ENCODE measurements around the gene TRPM3. TPM values are rescaled to one million over a fixed set of nuclear protein-coding genes. Genes with fewer than 3 reads are reported as not detected.

Gene TRPM3
- total and polyA plus RNA-seq, 7 experiments from 2014 or later: not detected

DNA sequence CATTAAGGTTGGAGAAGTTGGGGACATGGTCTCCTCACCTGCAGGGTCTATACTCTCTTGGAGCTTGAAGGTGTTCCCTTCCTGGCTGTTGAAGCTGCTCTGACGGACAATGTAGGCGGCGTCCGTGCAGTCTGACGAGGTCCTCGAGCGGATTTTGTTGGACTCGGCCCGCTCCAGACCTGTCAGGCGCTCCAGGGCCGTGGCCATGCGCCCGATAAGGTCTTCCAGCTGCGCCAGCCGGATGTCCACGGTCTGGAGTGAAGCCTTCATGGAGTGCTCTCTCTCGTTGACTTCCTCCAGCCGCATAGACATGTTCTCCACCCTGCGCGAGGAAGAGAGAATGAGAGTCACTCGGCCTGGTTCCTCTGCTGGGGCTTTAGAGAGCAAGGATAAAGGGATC lies 584.3 kb downstream of the TRPM3 start:
- peaks cover 0 to 9% of the 10 kb centered on the region in 2 donors for H3K4me1 ChIP-seq (ENCODE audit: control insufficient read depth in 2 of 2, insufficient read depth in 2 of 2, low read length in 2 of 2)
- ChIA-PET POLR2A (no interaction called here), CTCF (no interaction called here)
- ATAC-seq (no peak), DNase-seq (no peak)
- H3K27me3 ChIP-seq (ENCODE audit: control insufficient read depth in 2 of 2, insufficient read depth in 2 of 2, low read length in 2 of 2): no peaks in the 10 kb centered on the region
- no peaks in the 10 kb centered on the region for H3K36me3 ChIP-seq (ENCODE audit: control insufficient read depth in 2 of 3, insufficient read depth in 3 of 3, low read length in 3 of 3)
- peaks cover 0 to 3% (median 0%) of the 10 kb centered on the region in 5 donors for H3K36me3 Mint-ChIP-seq
- H3K4me3 Mint-ChIP-seq: no peak overlapping the region
- no peaks in the 10 kb centered on the region for H3K9me3 ChIP-seq (ENCODE audit: control insufficient read depth in 2 of 3, low read length in 3 of 3)
- no peak overlapping the region for H3K27ac Mint-ChIP-seq
- no peak overlapping the region for H3K27ac ChIP-seq (ENCODE audit: low read depth, low read length)
- no peaks in the 10 kb centered on the region for H3K27me3 Mint-ChIP-seq
- no peak overlapping the region for H3K4me3 ChIP-seq (ENCODE audit: low read length)
- intact Hi-C loops (cut with micrococcal nuclease): no loop called here
- H3K4me1 Mint-ChIP-seq: peaks cover 9 to 15% (median 12%) of the 10 kb centered on the region in 7 donors
- peaks cover 0 to 3% (median 0%) of the 10 kb centered on the region in 11 donors for H3K9me3 Mint-ChIP-seq

DNA sequence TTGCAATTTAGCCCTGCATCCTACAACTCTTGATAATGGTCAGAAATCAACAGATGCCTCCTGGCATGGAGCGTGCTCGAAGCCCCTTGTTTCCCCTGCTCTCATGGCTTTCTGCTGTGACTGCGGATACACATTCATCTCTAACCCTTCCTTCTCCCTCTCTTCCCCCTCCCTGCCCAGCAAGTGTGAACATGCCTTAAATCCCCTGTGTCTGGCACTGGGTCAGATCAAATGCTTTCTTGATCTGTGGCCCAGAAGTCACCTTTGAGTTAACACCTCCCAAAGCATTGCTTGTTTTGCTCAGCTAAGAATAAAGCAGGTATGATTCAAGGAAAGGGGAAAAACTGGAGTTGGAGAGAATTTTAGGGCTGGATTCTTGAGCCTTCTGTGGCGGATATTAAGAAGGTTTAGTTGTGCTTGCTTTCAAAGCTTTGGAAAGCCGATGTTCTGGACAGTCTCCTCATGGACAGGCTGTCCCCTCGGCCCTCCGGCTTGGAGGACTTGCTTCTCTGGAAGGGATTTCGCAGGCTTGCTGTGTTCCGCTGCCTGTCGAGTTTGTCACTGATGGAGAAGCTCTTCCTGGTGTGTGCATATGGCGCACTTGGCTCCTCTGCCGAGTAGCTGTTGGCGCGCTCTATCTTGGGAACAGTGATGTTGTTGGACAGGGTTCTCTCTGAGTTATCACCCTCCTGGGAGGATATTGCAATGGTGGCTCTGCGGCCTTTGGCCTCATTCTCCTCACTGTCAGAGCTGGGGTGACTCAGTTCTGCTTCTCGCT lies 585.7 kb downstream of the TRPM3 start:
- H3K4me3 Mint-ChIP-seq: no peak overlapping the region
- H3K27ac ChIP-seq (ENCODE audit: low read depth, low read length): no peak overlapping the region
- H3K27me3 ChIP-seq (ENCODE audit: control insufficient read depth in 2 of 2, insufficient read depth in 2 of 2, low read length in 2 of 2): no peaks in the 10 kb centered on the region
- no peaks in the 10 kb centered on the region for H3K9me3 ChIP-seq (ENCODE audit: control insufficient read depth in 2 of 3, low read length in 3 of 3)
- H3K36me3 Mint-ChIP-seq: no peaks in the 10 kb centered on the region
- ATAC-seq (no peak), DNase-seq (no peak)
- ChIA-PET CTCF (no interaction called here), POLR2A (no interaction called here)
- H3K27me3 Mint-ChIP-seq: no peaks in the 10 kb centered on the region
- H3K9me3 Mint-ChIP-seq: peaks cover 0 to 3% (median 0%) of the 10 kb centered on the region in 11 donors
- H3K27ac Mint-ChIP-seq: no peak overlapping the region
- H3K4me1 Mint-ChIP-seq: peaks cover 8 to 21% (median 12%) of the 10 kb centered on the region in 7 donors
- intact Hi-C loops (cut with micrococcal nuclease): no loop called here
- H3K36me3 ChIP-seq (ENCODE audit: control insufficient read depth in 2 of 3, insufficient read depth in 3 of 3, low read length in 3 of 3): no peaks in the 10 kb centered on the region
- H3K4me3 ChIP-seq (ENCODE audit: low read length): no peak overlapping the region
- peaks cover 0 to 9% of the 10 kb centered on the region in 2 donors for H3K4me1 ChIP-seq (ENCODE audit: control insufficient read depth in 2 of 2, insufficient read depth in 2 of 2, low read length in 2 of 2)

DNA sequence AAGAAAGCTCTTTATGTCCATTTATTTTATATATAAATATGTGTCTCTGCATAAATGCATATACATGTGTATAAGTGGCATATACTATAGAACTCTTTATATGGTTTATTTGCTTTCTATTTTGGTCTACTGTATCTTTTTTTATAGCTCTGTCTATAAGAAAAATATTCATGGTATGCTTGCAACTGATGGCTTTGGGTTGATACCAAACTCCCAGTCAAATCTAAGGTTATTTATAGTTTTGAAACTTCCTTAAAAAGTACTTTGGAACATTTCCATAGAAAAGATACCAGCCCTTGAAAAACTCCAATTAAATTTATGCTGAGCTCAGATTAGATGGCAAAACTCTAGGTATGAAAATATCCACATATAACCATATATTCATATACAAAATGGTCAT lies 587.0 kb downstream of the TRPM3 start:
- DNase-seq: no peak
- no peaks in the 10 kb centered on the region for H3K36me3 Mint-ChIP-seq
- CTCF ChIA-PET: interaction anchor here (0.7 kb wide), 1 partner anchor 20 kb away, joined by 4 read pairs; no protein-coding TSS in a partner anchor

DNA sequence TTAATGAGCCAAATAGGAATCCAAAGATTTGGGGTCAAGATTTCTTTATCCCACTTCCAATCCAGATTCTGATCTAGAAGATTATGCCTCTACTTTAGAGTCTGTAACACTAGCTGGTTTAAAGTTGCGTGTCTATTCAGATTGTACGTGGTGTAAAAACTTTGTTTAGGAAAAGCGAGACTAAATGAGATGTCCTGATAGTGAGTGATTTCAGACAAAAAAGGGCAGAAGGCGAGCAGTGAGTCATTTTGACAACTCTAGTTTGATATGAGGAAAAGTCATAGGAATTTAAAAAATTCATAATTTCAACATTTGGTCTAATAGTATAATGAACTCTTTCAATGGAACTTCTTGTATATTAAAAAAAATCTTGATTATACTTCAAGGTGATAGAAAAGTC lies 587.4 kb downstream of the TRPM3 start:
- H3K27me3 Mint-ChIP-seq: no peaks in the 10 kb centered on the region
- ChIA-PET CTCF (no interaction called here), POLR2A (no interaction called here)
- H3K36me3 Mint-ChIP-seq: no peaks in the 10 kb centered on the region
- H3K9me3 Mint-ChIP-seq: peaks cover 0 to 3% (median 0%) of the 10 kb centered on the region in 11 donors
- H3K4me3 Mint-ChIP-seq: no peak overlapping the region
- peak overlapping the region in 1 of 9 donors; percentile 20 for H3K27ac Mint-ChIP-seq
- H3K4me3 ChIP-seq (ENCODE audit: low read length): no peak overlapping the region
- no peaks in the 10 kb centered on the region for H3K36me3 ChIP-seq (ENCODE audit: control insufficient read depth in 2 of 3, insufficient read depth in 3 of 3, low read length in 3 of 3)
- peaks cover 0 to 9% of the 10 kb centered on the region in 2 donors for H3K4me1 ChIP-seq (ENCODE audit: control insufficient read depth in 2 of 2, insufficient read depth in 2 of 2, low read length in 2 of 2)
- peaks cover 6 to 21% (median 12%) of the 10 kb centered on the region in 7 donors for H3K4me1 Mint-ChIP-seq
- H3K27ac ChIP-seq (ENCODE audit: low read depth, low read length): no peak overlapping the region
- ATAC-seq (no peak), DNase-seq (no peak)
- intact Hi-C loops (cut with micrococcal nuclease): no loop called here
- H3K27me3 ChIP-seq (ENCODE audit: control insufficient read depth in 2 of 2, insufficient read depth in 2 of 2, low read length in 2 of 2): no peaks in the 10 kb centered on the region
- no peaks in the 10 kb centered on the region for H3K9me3 ChIP-seq (ENCODE audit: control insufficient read depth in 2 of 3, low read length in 3 of 3)

More for the DNA sequence above, 587.0 kb downstream of the TRPM3 start:
- peaks cover 0 to 3% (median 0%) of the 10 kb centered on the region in 11 donors for H3K9me3 Mint-ChIP-seq
- intact Hi-C loops (cut with micrococcal nuclease): no loop called here
- H3K4me3 ChIP-seq (ENCODE audit: low read length): no peak overlapping the region
- ATAC-seq: no peak
- H3K4me3 Mint-ChIP-seq: no peak overlapping the region
- H3K27me3 Mint-ChIP-seq: no peaks in the 10 kb centered on the region
- peaks cover 8 to 21% (median 12%) of the 10 kb centered on the region in 7 donors for H3K4me1 Mint-ChIP-seq
- no peaks in the 10 kb centered on the region for H3K9me3 ChIP-seq (ENCODE audit: control insufficient read depth in 2 of 3, low read length in 3 of 3)
- peaks cover 0 to 9% of the 10 kb centered on the region in 2 donors for H3K4me1 ChIP-seq (ENCODE audit: control insufficient read depth in 2 of 2, insufficient read depth in 2 of 2, low read length in 2 of 2)
- no peaks in the 10 kb centered on the region for H3K36me3 ChIP-seq (ENCODE audit: control insufficient read depth in 2 of 3, insufficient read depth in 3 of 3, low read length in 3 of 3)
- H3K27ac ChIP-seq (ENCODE audit: low read depth, low read length): no peak overlapping the region
- no peaks in the 10 kb centered on the region for H3K27me3 ChIP-seq (ENCODE audit: control insufficient read depth in 2 of 2, insufficient read depth in 2 of 2, low read length in 2 of 2)
- no peak overlapping the region for H3K27ac Mint-ChIP-seq
- POLR2A ChIA-PET: no interaction called here

DNA sequence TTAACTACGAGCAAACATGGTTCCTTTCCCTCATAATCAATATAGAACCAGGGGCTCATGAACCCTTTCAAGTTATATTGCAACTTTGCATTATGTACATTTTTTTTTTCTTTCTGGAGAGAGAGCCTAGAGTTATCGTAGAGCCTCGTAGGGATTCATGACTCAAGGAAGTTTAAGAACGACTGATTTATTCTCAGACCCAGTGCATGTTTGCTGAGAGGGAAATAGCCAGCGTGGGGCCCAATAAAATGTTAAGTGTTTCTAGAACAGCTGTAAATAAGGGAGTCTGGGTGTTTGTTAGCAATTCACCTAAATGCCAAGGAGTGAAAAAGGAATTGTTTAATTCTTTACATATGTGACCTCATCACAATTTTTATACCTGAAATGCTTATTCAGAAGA lies 587.9 kb downstream of the TRPM3 start:
- DNase-seq (no peak), ATAC-seq (no peak)
- no peak overlapping the region for H3K4me3 Mint-ChIP-seq
- no peaks in the 10 kb centered on the region for H3K27me3 ChIP-seq (ENCODE audit: control insufficient read depth in 2 of 2, insufficient read depth in 2 of 2, low read length in 2 of 2)
- peaks cover 6 to 21% (median 12%) of the 10 kb centered on the region in 7 donors for H3K4me1 Mint-ChIP-seq
- no peaks in the 10 kb centered on the region for H3K9me3 ChIP-seq (ENCODE audit: control insufficient read depth in 2 of 3, low read length in 3 of 3)
- H3K27ac ChIP-seq (ENCODE audit: low read depth, low read length): no peak overlapping the region
- CTCF ChIA-PET: interaction anchor here (0.5 kb wide), 1 partner anchor 20 kb away, joined by 3 read pairs; no protein-coding TSS in a partner anchor
- H3K4me3 ChIP-seq (ENCODE audit: low read length): no peak overlapping the region
- H3K36me3 Mint-ChIP-seq: no peaks in the 10 kb centered on the region
- H3K9me3 Mint-ChIP-seq: peaks cover 0 to 3% (median 0%) of the 10 kb centered on the region in 11 donors
- peak overlapping the region in 3 of 9 donors; percentile 17 to 36 (median 19) for H3K27ac Mint-ChIP-seq
- intact Hi-C loops (cut with micrococcal nuclease): no loop called here
- no peaks in the 10 kb centered on the region for H3K27me3 Mint-ChIP-seq
- POLR2A ChIA-PET: no interaction called here
- H3K4me1 ChIP-seq (ENCODE audit: control insufficient read depth in 2 of 2, insufficient read depth in 2 of 2, low read length in 2 of 2): peaks cover 0 to 9% of the 10 kb centered on the region in 2 donors
- no peaks in the 10 kb centered on the region for H3K36me3 ChIP-seq (ENCODE audit: control insufficient read depth in 2 of 3, insufficient read depth in 3 of 3, low read length in 3 of 3)

DNA sequence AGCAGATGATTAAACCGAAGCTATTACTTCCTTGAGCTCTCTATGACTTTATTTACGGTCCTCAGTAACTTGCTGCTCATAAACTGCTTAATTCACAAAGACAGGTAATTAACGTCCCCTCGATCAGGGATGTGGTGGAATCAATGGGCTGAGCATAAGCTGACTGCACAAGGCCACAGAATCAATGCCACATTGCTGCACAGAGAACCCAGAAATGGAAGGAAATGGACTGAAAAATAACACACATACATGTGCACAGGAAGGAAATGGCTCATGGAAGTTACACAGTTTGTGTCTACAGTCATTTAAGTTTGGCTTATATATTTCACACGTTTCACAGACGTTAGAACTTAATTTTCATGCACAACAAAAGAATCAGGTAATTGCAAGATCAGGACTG lies 588.7 kb downstream of the TRPM3 start:
- ChIA-PET CTCF (no interaction called here), POLR2A (no interaction called here)
- Histone ChIP-seq H3K4me1 (ENCODE audit: control insufficient read depth in 2 of 2, insufficient read depth in 2 of 2, low read length in 2 of 2) (peaks cover 0 to 9% of the 10 kb centered on the region in 2 donors), H3K4me3 (ENCODE audit: low read length) (no peak overlapping the region), H3K27ac (ENCODE audit: low read depth, low read length) (no peak overlapping the region), H3K9me3 (ENCODE audit: control insufficient read depth in 2 of 3, low read length in 3 of 3) (no peaks in the 10 kb centered on the region), H3K36me3 (ENCODE audit: control insufficient read depth in 2 of 3, insufficient read depth in 3 of 3, low read length in 3 of 3) (no peaks in the 10 kb centered on the region), H3K27me3 (ENCODE audit: control insufficient read depth in 2 of 2, insufficient read depth in 2 of 2, low read length in 2 of 2) (no peaks in the 10 kb centered on the region)
- peak overlapping the region in 8 of 9 donors; percentile 5 to 84 (median 72) for H3K27ac Mint-ChIP-seq
- H3K4me3 Mint-ChIP-seq: peak overlapping the region in 8 of 10 donors; percentile 8 to 65 (median 49)
- no peaks in the 10 kb centered on the region for H3K27me3 Mint-ChIP-seq
- ATAC-seq: no peak
- DNase-seq: peak in 3 of 9 donors; percentile 3 to 16 (median 15)
- peaks cover 0 to 3% (median 0%) of the 10 kb centered on the region in 11 donors for H3K9me3 Mint-ChIP-seq
- no peaks in the 10 kb centered on the region for H3K36me3 Mint-ChIP-seq
- H3K4me1 Mint-ChIP-seq: peaks cover 6 to 21% (median 12%) of the 10 kb centered on the region in 7 donors
- intact Hi-C loops (cut with micrococcal nuclease): no loop called here
